NCI-H1105 (cell line): ENCODE data around the gene TENM3.

Experiments used
- DNase-seq: peaks from one replicate; lab custom pipeline; 2025; lab: John Stamatoyannopoulos, UW

Gene TENM3

DNA sequence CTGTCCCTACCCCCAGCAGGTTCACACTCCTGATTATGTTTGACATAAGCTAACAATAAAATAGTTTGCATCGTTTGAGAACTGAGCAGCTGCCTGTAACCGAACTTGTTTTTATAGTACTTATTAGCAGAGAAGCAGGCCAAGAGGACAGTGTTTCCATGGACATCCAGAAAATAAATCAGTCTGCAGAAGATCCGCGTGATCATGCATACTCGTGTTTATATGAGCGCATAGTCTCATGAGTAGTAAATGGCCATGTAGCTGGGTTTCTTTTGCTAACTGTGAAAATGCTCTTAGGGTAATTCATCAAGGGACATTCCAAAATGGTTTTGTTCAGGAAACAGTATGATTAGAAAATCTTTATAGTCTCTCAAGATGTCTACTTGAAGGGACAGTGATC lies 384.8 kb downstream of the TENM3 start:
- no peak for DNase-seq

- DNase-seq, result no peak
Observed at GRCh38 chr4:182628544-182628943, 385.3 kb downstream of the TENM3 start.

DNA sequence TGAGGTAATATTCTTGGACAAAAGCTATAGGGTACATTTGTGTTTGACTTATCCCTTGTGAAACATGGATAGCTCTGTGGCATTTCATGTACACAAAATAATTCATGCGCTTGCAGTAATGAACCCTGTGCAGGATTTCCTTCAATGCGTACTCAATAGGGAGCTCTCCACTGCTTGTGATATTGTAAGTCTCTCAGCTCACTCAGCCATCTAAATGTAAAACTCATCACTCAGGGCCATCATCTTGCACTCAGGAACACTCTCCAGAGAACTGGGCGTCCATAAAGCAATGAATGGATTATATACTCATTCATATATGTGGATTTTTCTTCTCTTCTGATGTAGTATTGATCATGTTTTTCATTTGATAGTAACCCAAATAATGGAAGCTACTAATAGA lies 385.9 kb downstream of the TENM3 start:
- no peak for DNase-seq

GRCh38 chr4:182640491-182640890 lies 397.3 kb downstream of the TENM3 start:
- no peak for DNase-seq

DNA sequence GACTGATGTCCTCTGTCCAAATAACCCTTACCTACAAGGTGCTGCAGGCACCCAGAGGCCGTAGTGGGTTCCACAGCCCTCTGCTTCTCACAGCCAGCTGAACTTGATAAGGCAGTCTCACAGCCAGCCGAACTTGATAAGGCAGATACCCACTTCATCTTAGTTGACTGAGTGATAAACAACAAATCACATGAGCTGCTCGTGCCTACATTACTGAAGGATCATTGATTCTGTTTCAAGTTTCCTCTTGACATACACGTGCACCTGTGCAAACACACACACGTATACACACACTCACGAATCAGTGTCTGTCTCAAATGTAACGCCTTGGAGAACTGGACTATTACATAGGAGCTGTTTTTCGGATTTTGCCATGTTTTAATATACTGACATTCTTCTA lies 397.7 kb downstream of the TENM3 start:
- DNase-seq, result peak; percentile 5

- DNase-seq, result no peak
Observed at GRCh38 chr4:182642831-182643230, 399.6 kb downstream of the TENM3 start.

- no peak for DNase-seq
Observed at GRCh38 chr4:182643801-182644682, 400.8 kb downstream of the TENM3 start.

GRCh38 chr4:182644683-182645050 lies 401.5 kb downstream of the TENM3 start:
- no peak for DNase-seq

- DNase-seq, result no peak
Observed at GRCh38 chr4:182645511-182645910, 402.3 kb downstream of the TENM3 start.

GRCh38 chr4:182647646-182648300 lies 404.6 kb downstream of the TENM3 start:
- no peak for DNase-seq

DNA sequence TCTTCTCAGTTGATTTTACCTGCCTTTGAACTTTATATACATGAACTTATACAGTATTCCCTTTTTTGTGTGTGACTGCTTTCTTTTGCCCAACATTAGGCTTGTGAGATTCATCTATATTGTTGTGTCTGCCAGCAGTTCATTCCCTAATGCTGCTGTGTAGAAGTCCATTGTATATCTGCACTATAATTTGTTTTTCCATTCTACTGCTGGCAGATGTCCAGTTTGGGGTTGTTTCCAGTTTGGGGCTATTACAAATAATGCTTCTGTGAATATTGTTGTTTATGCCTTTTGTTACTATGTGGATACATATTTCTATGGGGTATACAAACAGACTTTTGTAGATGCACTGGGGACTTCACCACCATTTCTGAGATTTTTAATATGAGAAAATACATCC lies 405.6 kb downstream of the TENM3 start:
- no peak for DNase-seq

- no peak for DNase-seq
Observed at GRCh38 chr4:182649698-182650477, 406.7 kb downstream of the TENM3 start.

DNA sequence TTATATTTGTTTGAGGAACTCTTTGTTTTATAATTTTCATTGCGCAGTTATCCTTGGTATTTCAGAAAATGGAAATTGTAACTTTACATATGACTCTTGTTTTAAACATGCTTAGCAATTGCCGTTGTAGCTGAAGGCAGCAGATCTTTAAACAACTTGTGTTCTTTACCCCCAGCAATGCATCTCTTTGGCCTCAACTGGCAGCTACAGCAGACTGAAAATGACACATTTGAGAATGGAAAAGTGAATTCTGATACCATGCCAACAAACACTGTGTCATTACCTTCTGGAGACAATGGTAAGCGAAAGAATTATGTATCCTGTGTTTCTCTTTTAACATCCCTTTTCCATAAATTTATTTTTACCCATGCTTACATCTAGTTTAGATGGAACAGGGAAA lies 410.4 kb downstream of the TENM3 start:
- no peak for DNase-seq

DNA sequence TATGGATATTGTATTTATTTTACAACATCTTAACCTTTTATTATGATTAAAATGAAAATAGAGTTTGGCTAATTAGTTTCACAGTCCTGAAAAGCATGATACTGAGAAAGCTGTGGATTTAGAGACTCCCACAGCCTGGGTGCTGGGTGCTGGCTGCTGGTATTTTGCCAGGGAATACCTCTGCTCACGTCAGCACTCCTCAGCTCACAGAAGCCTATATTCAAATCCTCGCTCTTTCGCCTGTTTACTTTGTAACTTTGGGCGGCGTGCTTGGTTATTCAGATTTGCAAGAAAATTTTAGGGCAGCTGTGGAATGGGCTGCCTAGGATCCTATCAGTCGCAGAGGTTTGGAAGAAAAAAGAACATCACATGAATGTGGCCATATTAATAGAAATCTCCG lies 412.1 kb downstream of the TENM3 start:
- no peak for DNase-seq

GRCh38 chr4:182662551-182662950 lies 419.3 kb downstream of the TENM3 start:
- no peak for DNase-seq

DNA sequence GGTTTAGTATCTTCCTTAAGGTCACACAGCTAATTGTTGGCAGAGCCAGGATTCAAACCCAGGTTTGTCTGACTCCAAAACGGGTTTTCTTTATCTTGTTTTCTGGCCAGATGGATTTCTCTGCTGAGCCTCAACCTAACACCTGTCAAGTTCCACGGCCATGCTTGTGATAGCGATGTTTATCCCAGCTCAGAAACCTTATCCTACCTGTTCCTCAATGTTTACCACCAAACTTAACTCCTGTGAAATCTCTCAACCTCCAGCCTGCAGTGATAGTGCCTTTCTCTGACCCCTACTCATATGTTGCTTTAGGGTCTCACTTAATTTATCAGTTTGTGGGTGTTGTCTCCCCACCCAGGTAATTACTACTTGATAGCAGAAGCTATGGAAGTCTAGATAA lies 428.0 kb downstream of the TENM3 start:
- no peak for DNase-seq

DNA sequence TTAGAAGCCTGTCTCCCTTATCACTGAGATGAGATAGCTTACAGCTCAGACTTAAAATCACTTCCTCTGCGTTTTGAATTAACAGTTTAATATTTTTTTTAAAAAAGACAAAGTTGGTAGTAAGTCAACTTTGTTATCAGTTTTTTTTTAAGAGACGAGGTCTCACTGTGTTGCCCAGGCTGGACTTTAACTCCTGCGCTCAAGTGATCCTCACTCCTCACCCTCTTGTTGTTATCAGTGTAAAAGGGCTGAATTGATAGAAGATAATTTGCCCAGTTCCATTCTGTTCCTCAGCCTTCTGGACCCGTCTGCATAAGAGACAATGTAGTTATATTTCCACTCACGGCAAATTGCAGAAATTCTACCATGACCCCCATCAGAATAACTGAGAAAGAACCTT lies 428.5 kb downstream of the TENM3 start:
- no peak for DNase-seq

GRCh38 chr4:182678590-182678989 lies 435.4 kb downstream of the TENM3 start:
- no peak for DNase-seq

DNA sequence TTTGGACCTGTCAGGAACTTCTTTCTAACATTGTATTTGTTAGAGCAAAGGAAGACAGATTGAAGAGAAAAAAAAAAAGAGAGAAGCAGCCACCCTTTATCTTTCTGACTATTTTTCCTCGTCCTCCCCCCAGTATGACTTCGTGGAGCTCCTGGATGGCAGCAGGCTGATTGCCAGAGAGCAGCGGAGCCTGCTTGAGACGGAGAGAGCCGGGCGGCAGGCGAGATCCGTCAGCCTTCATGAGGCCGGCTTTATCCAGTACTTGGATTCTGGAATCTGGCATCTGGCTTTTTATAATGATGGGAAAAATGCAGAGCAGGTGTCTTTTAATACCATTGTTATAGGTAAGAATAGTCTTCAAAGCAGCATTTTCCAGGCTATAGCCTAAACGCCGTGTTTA lies 436.3 kb downstream of the TENM3 start:
- DNase-seq, result no peak

GRCh38 chr4:182680234-182680653 lies 437.0 kb downstream of the TENM3 start:
- no peak for DNase-seq

DNA sequence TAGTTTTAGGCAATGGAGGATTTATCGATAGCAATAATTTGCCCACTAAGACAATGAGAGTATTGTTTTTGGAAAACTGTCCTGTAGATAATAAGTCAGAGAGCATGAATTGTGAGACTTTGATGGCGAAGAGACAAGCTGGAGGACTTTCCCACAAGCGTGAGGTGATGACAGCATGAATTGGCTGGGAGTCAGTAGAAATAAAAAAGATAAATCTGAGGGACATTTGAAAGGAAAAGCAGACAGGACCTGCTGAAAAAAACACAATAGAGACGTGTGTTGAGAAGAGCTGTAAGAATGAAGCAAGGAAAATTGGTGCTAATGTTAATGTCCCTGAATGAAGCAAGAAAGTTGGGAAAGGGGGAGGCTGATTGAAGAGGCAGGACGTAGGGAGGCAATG lies 440.5 kb downstream of the TENM3 start:
- no peak for DNase-seq

DNA sequence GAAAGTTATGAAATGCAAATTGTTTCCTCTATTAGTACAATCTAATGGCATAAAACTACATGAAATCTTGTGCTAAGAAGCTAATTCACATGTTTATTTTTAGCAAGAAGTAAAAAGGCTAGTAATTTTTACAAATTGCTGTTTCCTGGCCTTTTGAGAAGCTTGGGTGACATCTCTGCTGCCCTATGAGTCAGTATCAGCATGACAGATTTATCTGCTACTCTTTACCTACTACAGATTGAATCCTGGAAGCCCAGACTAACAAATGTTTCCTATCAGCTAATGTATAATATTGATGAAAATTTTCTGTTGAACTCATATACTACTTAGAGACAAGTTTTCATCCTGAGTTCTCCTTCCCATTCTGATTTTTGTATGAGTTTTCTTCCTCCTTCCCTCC lies 441.6 kb downstream of the TENM3 start:
- DNase-seq, result no peak

- DNase-seq, result no peak
Observed at GRCh38 chr4:182688081-182688480, 444.9 kb downstream of the TENM3 start.
